Naive thymus-derived CD4-positive, alpha-beta T cell (primary cell): ENCODE measurements around the gene LRP5. TPM values are rescaled to one million over a fixed set of nuclear protein-coding genes. Genes with fewer than 3 reads are reported as not detected.

Experiments used
- ATAC-seq: fragments of 150-1000 bp; cut with Tn5 transposase; 2 replicates; pipeline ENCODE4 v1.10.0; 2021; ENCODE audit warnings: mild to moderate bottlenecking, moderate library complexity
- CTCF ChIA-PET: fragments of 350-600 bp; sonication (Branson Sonifier 250); formaldehyde crosslinking; loops from one replicate; lab custom pipeline; 2021; ENCODE audit warnings: antibody characterized with exemption; lab: Charles Lee
- POLR2A ChIA-PET: fragments of 350-600 bp; sonication (Branson Sonifier 250); formaldehyde crosslinking; loops from one replicate; lab custom pipeline; 2021; ENCODE audit warnings: antibody characterized with exemption, inconsistent platforms; lab: Charles Lee
- DNase-seq, 9 donors: peaks; one replicate each; pipeline versions ENCODE4 v3.0.0 to v3.0.0-alpha.2; 2020 to 2022; ENCODE audit warnings: mixed read lengths in 1 of 9
- H3K27ac ChIP-seq: one replicate; pipeline ENCODE4 v1.7.0; 2013; ENCODE audit warnings: mild to moderate bottlenecking, low read depth, low read length, moderate library complexity
- H3K27me3 ChIP-seq, 2 donors: one replicate each; pipeline ENCODE4 v1.7.0; 2013; ENCODE audit warnings: low read length in 2 of 2, mild to moderate bottlenecking in 2 of 2, moderate library complexity in 2 of 2; ENCODE audit not compliant: control insufficient read depth in 2 of 2, insufficient read depth in 2 of 2
- H3K36me3 ChIP-seq, 3 experiments: 1 replicate in 2 of 3; 2 replicates in 1 of 3; pipeline ENCODE4 v1.7.0; 2013; ENCODE audit warnings: low read length in 3 of 3, mild to moderate bottlenecking in 3 of 3, moderate library complexity in 1 of 3; ENCODE audit not compliant: insufficient read depth in 3 of 3, control insufficient read depth in 2 of 3
- H3K4me1 ChIP-seq, 2 donors: one replicate each; pipeline ENCODE4 v1.7.0; 2013; ENCODE audit warnings: low read length in 2 of 2, mild to moderate bottlenecking in 2 of 2, moderate library complexity in 1 of 2; ENCODE audit not compliant: control insufficient read depth in 2 of 2, insufficient read depth in 2 of 2
- H3K4me3 ChIP-seq: 2 replicates; pipeline ENCODE4 v1.7.0; 2013; ENCODE audit warnings: mild to moderate bottlenecking, low read length
- H3K9me3 ChIP-seq, 3 experiments: 1 replicate in 2 of 3; 2 replicates in 1 of 3; pipeline ENCODE4 v1.7.0; 2013; ENCODE audit warnings: low read length in 3 of 3; ENCODE audit not compliant: control insufficient read depth in 2 of 3
- H3K27ac Mint-ChIP-seq, 9 donors: one replicate each; pipeline ENCODE4 v1.8.0; 2020 to 2022; ENCODE audit warnings: mixed read lengths in 9 of 9, mild to moderate bottlenecking in 8 of 9, moderate library complexity in 5 of 9, inconsistent platforms in 2 of 9
- H3K27me3 Mint-ChIP-seq, 5 donors: one replicate each; pipeline ENCODE4 v1.8.0; 2021 to 2022; ENCODE audit warnings: mixed read lengths in 5 of 5, mild to moderate bottlenecking in 1 of 5
- H3K36me3 Mint-ChIP-seq, 5 donors: one replicate each; pipeline ENCODE4 v1.8.0; 2020 to 2022; ENCODE audit warnings: mixed read lengths in 5 of 5, mild to moderate bottlenecking in 3 of 5, inconsistent platforms in 1 of 5
- H3K4me1 Mint-ChIP-seq, 7 donors: one replicate each; pipeline ENCODE4 v1.8.0; 2020 to 2022; ENCODE audit warnings: mixed read lengths in 7 of 7, mild to moderate bottlenecking in 3 of 7, inconsistent platforms in 1 of 7
- H3K4me3 Mint-ChIP-seq, 10 donors: one replicate each; pipeline ENCODE4 v1.8.0; 2020 to 2022; ENCODE audit warnings: mild to moderate bottlenecking in 10 of 10, mixed read lengths in 10 of 10, moderate library complexity in 6 of 10, inconsistent platforms in 2 of 10
- H3K9me3 Mint-ChIP-seq, 11 donors: one replicate each; pipeline ENCODE4 v1.8.0; 2020 to 2022; ENCODE audit warnings: mixed read lengths in 11 of 11, mild to moderate bottlenecking in 4 of 11, inconsistent platforms in 1 of 11, moderate library complexity in 1 of 11
- intact Hi-C, 2 donors: fragments of 100-400 bp; cut with micrococcal nuclease; formaldehyde crosslinking; loops; one replicate each; pipeline ENCODE4 v1.15.1; 2023
- polyA plus RNA-seq, 2 donors: library from polyadenylated mRNA; unstranded; fragments of 300-500 nt; fragmentation: Illumina TruSeq; gene quantifications; one replicate each; pipeline ENCODE4 v1.2.3, GENCODE V29; 2021
- total RNA-seq, 6 experiments: library from RNA in 5 of 6; stranded (reverse) in 5 of 6; gene quantifications; 1 replicate in 5 of 6; 2 replicates in 1 of 6; pipeline ENCODE4 v1.2.3 and lab custom pipeline; 2021 to 2026

LRP5 gene
- total RNA-seq (10 to 100 TPM in 1 of 5 experiments, 1 to 10 TPM in 4; 1.4 to 29.9 (median 2.3) TPM), polyA plus RNA-seq (under 1 TPM; 0.35 to 0.99 TPM), total RNA-seq (lab: John Stamatoyannopoulos, UW) (7.0 reads per million, percentile 29 among the genes with 10 or more reads in this experiment)

DNA sequence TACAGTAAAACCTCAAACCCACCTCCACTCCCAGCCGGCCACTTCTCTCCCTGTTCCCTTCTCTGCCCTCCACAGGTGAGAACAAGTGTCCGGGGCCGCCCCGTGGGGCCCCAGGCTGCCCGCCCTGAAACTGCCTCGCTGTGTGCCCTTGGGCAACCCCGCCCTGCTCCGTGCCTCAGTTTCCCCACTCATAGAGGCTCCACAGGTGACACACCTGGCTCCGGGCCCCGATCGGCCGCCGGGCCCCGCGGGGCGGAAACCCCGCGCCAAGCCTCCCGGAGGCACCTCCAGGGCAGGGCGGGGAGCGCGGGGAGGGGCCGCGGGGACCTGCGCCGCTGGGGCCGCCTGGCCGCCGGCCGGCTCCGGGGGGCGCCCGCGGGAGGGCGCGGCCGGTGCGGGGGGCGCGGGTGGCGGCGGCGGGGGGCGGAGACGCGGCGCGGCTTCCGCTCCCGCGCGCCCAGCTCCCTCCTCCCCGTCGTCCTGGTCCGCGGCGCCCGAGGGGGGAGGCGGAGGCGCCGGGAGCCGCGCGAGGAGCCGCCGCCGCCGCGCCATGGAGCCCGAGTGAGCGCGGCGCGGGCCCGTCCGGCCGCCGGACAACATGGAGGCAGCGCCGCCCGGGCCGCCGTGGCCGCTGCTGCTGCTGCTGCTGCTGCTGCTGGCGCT lies at the start of gene LRP5:
TSS of gene LRP5 (plus strand) at position 475 of the 663 bp plus-strand sequence. CDS start at position 599, 124 bp downstream.
- Histone ChIP-seq H3K9me3 (no peaks in the 10 kb centered on the region), H3K27ac (no peak within 1 kb of the TSS), H3K27me3 (peaks cover 0 to 4% of the 10 kb centered on the region in 2 donors), H3K4me3 (peak within 1 kb of the TSS; percentile 50), H3K4me1 (peaks cover 8 to 22% of the 10 kb centered on the region in 2 donors), H3K36me3 (no peaks in the 10 kb centered on the region)
- intact Hi-C loops = loop anchor here (2.0 to 5.0 kb wide), 4 partner anchors 17 to 69 kb away; partner anchors contain the start of gene C11orf24 (in 1 of the 2)
- ChIA-PET POLR2A (no interaction called here), CTCF (no interaction called here)
- Mint-ChIP-seq H3K4me3 (peak within 1 kb of the TSS; percentile 86 to 92 (median 88)), H3K27ac (peak within 1 kb of the TSS; percentile 35 to 87 (median 67)), H3K9me3 (peaks cover 0 to 2% (median 0%) of the 10 kb centered on the region in 11 donors), H3K36me3 (no peaks in the 10 kb centered on the region), H3K27me3 (peaks cover 0 to 18% (median 0%) of the 10 kb centered on the region in 5 donors), H3K4me1 (peaks cover 14 to 47% (median 31%) of the 10 kb centered on the region in 7 donors)
- ATAC-seq (peak; percentile 48), DNase-seq (peak in 1 of 9 donors; percentile 52)

DNA sequence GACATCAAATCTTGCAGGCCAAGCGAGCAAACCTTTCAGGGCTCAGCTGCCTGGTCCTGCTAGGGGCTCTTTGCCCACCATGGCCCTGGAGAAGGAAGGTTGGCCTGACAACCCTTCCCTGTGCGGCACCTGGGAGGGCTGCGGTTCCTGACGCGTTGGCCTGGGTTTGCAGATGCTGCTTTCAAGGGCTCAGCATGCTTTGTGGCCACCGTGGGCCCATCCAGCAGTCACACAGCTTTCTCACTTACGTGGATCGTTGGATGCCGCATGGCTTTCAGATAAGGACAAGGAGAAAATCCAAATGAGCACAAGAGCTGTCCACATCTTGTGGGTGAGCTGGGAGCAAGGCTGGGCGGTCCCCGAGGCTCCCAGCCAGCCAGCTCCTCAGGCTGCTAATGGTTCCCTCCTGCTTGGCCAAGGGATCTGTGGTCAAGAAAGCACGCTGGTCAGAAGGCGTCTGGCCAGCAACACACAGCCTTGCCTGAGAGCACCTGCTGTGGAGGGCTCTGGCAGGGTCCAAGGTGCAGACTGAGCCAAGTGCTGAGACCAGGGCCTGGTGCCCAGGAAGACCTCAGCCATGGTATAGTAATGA lies 48.9 kb upstream of the LRP5 start:
- no peak for DNase-seq
- ChIA-PET POLR2A (no interaction called here), CTCF (interaction anchor here (0.6 kb wide), 1 partner anchor 35 kb away, joined by 3 read pairs; no protein-coding TSS in a partner anchor)
- Mint-ChIP-seq H3K4me1 (peaks cover 0 to 15% (median under 1%) of the 10 kb centered on the region in 7 donors), H3K27ac (peak overlapping the region in 1 of 9 donors; percentile 48), H3K9me3 (peaks cover 0 to 7% (median 0%) of the 10 kb centered on the region in 11 donors), H3K27me3 (no peaks in the 10 kb centered on the region), H3K36me3 (peaks cover 0 to 34% (median 22%) of the 10 kb centered on the region in 5 donors), H3K4me3 (no peak overlapping the region)
- no peaks in the 10 kb centered on the region for H3K4me1 ChIP-seq
- H3K36me3 ChIP-seq = peaks cover 0 to 72% (median 5%) of the 10 kb centered on the region in 3 experiments
- no peak overlapping the region for H3K27ac ChIP-seq
- no peak for ATAC-seq
- H3K4me3 ChIP-seq = no peak overlapping the region
- H3K9me3 ChIP-seq = no peaks in the 10 kb centered on the region
- no peaks in the 10 kb centered on the region for H3K27me3 ChIP-seq
- intact Hi-C loops = no loop called here

DNA sequence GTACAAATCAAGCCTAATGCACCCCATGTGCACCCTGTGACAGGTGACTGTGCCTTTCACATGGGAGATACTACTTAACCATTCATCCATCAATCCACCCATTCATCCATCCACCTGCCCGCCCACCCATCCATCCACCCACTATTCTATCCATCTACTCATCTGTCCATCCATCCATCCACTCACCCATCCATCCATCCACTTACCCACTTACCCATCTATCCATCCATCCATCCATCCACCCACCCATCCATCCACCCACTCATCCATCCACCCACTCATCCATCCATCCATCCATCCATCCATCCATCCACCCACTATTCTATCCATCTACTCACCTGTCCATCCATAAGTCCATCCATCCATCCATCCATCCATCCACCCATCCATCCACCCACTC lies 48.1 kb upstream of the LRP5 start:
- intact Hi-C loops = no loop called here
- H3K4me1 Mint-ChIP-seq = peaks cover under 1 to 21% (median 8%) of the 10 kb centered on the region in 7 donors
- CTCF ChIA-PET = interaction anchor here (0.6 kb wide), 1 partner anchor 34 kb away, joined by 3 read pairs; no protein-coding TSS in a partner anchor
- ATAC-seq (no peak), DNase-seq (no peak)
- H3K27ac Mint-ChIP-seq = no peak overlapping the region
- Histone ChIP-seq H3K4me1 (no peaks in the 10 kb centered on the region), H3K27ac (no peak overlapping the region), H3K27me3 (no peaks in the 10 kb centered on the region), H3K4me3 (no peak overlapping the region), H3K36me3 (peaks cover 0 to 72% (median 5%) of the 10 kb centered on the region in 3 experiments), H3K9me3 (no peaks in the 10 kb centered on the region)
- POLR2A ChIA-PET = interaction anchor here (0.7 kb wide), 1 partner anchor 26 kb away, joined by 3 read pairs; no protein-coding TSS in a partner anchor
- H3K36me3 Mint-ChIP-seq = peaks cover 0 to 37% (median 22%) of the 10 kb centered on the region in 5 donors
- no peaks in the 10 kb centered on the region for H3K27me3 Mint-ChIP-seq
- no peak overlapping the region for H3K4me3 Mint-ChIP-seq
- peaks cover 0 to 7% (median 0%) of the 10 kb centered on the region in 11 donors for H3K9me3 Mint-ChIP-seq

GRCh38 chr11:68264741-68265540 lies 47.5 kb upstream of the LRP5 start:
- Mint-ChIP-seq H3K4me3 (no peak overlapping the region), H3K9me3 (peaks cover 0 to 7% (median 0%) of the 10 kb centered on the region in 11 donors), H3K27ac (peak overlapping the region in 3 of 9 donors; percentile 44 to 87 (median 57)), H3K4me1 (peaks cover 7 to 27% (median 15%) of the 10 kb centered on the region in 7 donors), H3K27me3 (no peaks in the 10 kb centered on the region), H3K36me3 (peaks cover 0 to 37% (median 22%) of the 10 kb centered on the region in 5 donors)
- H3K27me3 ChIP-seq = no peaks in the 10 kb centered on the region
- H3K9me3 ChIP-seq = no peaks in the 10 kb centered on the region
- H3K27ac ChIP-seq = no peak overlapping the region
- H3K4me3 ChIP-seq = no peak overlapping the region
- no peak for DNase-seq
- ATAC-seq = no peak
- intact Hi-C loops = loop anchor here in 1 of 2 donors (5.0 kb wide), 1 partner anchor 617 kb away; no protein-coding TSS in a partner anchor
- POLR2A ChIA-PET = interaction anchor here (0.7 kb wide), 1 partner anchor 26 kb away, joined by 3 read pairs; no protein-coding TSS in a partner anchor
- peaks cover 0 to 72% (median 5%) of the 10 kb centered on the region in 3 experiments for H3K36me3 ChIP-seq
- CTCF ChIA-PET = interaction anchor here (1.3 kb wide), 1 partner anchor 34 kb away, joined by 5 read pairs; no protein-coding TSS in a partner anchor
- H3K4me1 ChIP-seq = no peaks in the 10 kb centered on the region

DNA sequence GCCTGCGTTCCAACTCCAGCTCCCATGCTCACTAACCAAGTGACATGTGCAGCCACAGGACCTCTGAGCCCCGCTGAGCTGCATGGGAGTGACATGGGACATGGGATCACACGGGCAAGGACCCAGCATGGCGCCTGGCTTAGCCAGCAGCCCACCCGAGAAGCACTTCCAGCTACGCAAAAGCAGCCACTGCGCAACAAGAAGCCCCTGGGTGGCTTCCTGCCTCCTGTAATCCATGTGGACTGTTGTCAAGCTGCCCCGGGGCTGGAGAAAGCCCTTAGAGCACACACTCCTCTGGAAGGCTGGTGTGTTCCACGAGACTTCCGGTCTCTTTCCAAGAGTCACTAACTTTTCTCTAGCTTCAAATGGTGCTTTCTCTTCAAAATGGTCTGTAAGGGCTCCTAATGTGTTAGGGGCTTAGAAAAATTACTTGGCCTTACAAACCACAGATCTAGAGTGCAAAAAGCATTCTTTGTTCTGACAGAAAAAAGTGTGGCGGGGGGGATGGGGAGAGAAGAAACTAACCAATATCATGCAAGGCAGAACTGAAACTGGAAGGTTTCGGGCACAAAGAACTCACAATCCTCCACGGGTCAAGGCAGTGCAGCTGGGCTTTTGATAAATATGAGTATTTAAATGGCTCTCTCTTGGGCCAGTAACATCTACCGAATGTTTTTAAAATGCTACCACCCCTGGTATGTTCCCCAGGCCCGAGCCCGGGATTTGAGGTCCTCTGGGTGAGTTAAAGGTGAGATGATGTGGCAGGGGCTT lies 46.1 kb upstream of the LRP5 start:
- H3K4me3 ChIP-seq = no peak overlapping the region
- peaks cover 0 to 7% (median 0%) of the 10 kb centered on the region in 11 donors for H3K9me3 Mint-ChIP-seq
- no peak for DNase-seq
- H3K27ac ChIP-seq = no peak overlapping the region
- peaks cover 0 to 64% (median 5%) of the 10 kb centered on the region in 3 experiments for H3K36me3 ChIP-seq
- CTCF ChIA-PET = interaction anchor here (0.5 to 1.3 kb wide), 3 partner anchors 8 to 187 kb away, joined by 3 to 5 read pairs (median 4); no protein-coding TSS in a partner anchor
- H3K4me3 Mint-ChIP-seq = no peak overlapping the region
- H3K4me1 ChIP-seq = peaks cover 5 to 8% of the 10 kb centered on the region in 2 donors
- POLR2A ChIA-PET = interaction anchor here (0.7 kb wide), 1 partner anchor 21 kb away, joined by 4 read pairs; no protein-coding TSS in a partner anchor
- intact Hi-C loops = loop anchor here in 1 of 2 donors (5.0 kb wide), 1 partner anchor 616 kb away; no protein-coding TSS in a partner anchor
- H3K36me3 Mint-ChIP-seq = peaks cover 0 to 37% (median 22%) of the 10 kb centered on the region in 5 donors
- no peaks in the 10 kb centered on the region for H3K9me3 ChIP-seq
- no peaks in the 10 kb centered on the region for H3K27me3 ChIP-seq
- H3K27me3 Mint-ChIP-seq = no peaks in the 10 kb centered on the region
- H3K27ac Mint-ChIP-seq = no peak overlapping the region
- ATAC-seq = no peak
- H3K4me1 Mint-ChIP-seq = peaks cover 16 to 39% (median 28%) of the 10 kb centered on the region in 7 donors
